Sigmoid colon (tissue), 4 donors: ENCODE data around the gene ADK.
"Not testable (repeated sequence)": the region's sequence is repeated elsewhere in the genome, so short reads cannot be mapped to it uniquely, and the experiment has no call there.

ENCODE experiments used
- EP300 ChIP-seq, 4 donors: sonication (generic); formaldehyde crosslinking; IDR thresholded peaks; one replicate each; pipeline ENCODE4 v1.6.1; 2017; ENCODE audit warnings: antibody characterized with exemption in 4 of 4
- POLR2A ChIP-seq, 2 donors: fragments of 450-650 bp; IDR thresholded peaks; one replicate each; pipeline ENCODE4 v1.6.1; 2016; ENCODE audit warnings: antibody characterized with exemption in 2 of 2, mild to moderate bottlenecking in 2 of 2, moderate library complexity in 2 of 2
- POLR2AphosphoS5 ChIP-seq, 4 donors: sonication (generic); formaldehyde crosslinking; IDR thresholded peaks; one replicate each; pipeline ENCODE4 v1.6.1; 2017; ENCODE audit warnings: antibody characterized with exemption in 4 of 4
- TF ChIP-seq, protein P1 (sequence below), 4 experiments: fragments of 450-650 bp in 3 of 4; fragments of 200-600 bp in 1 of 4; IDR thresholded peaks; one replicate each; pipeline ENCODE4 v1.5.1; 2016 to 2019; ENCODE audit warnings: antibody characterized with exemption in 4 of 4, mild to moderate bottlenecking in 3 of 4, moderate library complexity in 2 of 4

DNA sequence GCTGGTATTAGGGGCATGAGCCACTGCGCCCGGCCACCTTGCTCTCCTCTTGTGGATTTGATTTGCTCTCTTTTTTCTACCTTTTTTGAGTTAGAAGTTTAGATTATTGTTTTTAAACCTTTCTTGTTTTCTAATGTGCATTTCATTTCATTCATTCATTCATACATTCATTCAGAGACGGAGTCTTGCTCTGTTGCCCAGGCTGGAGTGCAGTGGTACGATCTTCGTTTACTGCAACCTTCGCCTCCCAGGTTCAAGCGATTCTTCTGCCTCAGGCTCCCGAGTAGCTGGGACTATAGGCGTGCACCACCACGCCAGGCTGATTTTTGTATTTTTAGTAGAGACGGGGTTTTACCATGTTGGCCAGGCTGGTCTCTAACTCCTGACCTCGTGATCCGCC lies 37.6 kb downstream of the ADK start:
- TF ChIP-seq, protein P1, sequence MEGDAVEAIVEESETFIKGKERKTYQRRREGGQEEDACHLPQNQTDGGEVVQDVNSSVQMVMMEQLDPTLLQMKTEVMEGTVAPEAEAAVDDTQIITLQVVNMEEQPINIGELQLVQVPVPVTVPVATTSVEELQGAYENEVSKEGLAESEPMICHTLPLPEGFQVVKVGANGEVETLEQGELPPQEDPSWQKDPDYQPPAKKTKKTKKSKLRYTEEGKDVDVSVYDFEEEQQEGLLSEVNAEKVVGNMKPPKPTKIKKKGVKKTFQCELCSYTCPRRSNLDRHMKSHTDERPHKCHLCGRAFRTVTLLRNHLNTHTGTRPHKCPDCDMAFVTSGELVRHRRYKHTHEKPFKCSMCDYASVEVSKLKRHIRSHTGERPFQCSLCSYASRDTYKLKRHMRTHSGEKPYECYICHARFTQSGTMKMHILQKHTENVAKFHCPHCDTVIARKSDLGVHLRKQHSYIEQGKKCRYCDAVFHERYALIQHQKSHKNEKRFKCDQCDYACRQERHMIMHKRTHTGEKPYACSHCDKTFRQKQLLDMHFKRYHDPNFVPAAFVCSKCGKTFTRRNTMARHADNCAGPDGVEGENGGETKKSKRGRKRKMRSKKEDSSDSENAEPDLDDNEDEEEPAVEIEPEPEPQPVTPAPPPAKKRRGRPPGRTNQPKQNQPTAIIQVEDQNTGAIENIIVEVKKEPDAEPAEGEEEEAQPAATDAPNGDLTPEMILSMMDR (IDR thresholded peaks at IDR 0.05): not testable (repeated sequence)
- TF ChIP-seq EP300, POLR2AphosphoS5, POLR2A (IDR thresholded peaks at IDR 0.05): not testable (repeated sequence)
